ENCODE data around the gene CASP6. TPM values are rescaled to one million over a fixed set of nuclear protein-coding genes. Genes with fewer than 3 reads are reported as not detected.

CASP6 gene
- 53.5 TPM for polyA plus RNA-seq (2012; ENCODE audit: insufficient read depth, insufficient read length)

GRCh38 chr4:109702950-109703663 is at the start of gene CASP6:
CASP6 (minus strand) TSS chr4:109703445; CDS start chr4:109703395, 50 bp downstream.
- peak; percentile 70 for DNase-seq (ENCODE audit: low read depth, low spot score)

GRCh38 chr4:109752525-109752924 is 49.3 kb upstream of the CASP6 start:
- DNase-seq (ENCODE audit: low read depth, low spot score), result no peak
- H3K4me3 ChIP-seq (ENCODE audit: low read length), result no peak overlapping the region

More at GRCh38 chr4:109702950-109703663, at the start of gene CASP6:
- peak within 1 kb of the TSS; percentile 79 for H3K4me3 ChIP-seq (ENCODE audit: low read length)

- DNase-seq (ENCODE audit: low read depth, low spot score), result no peak
These were observed 48.6 kb upstream of the CASP6 start for GRCh38 chr4:109751852-109752251.

GRCh38 chr4:109750652-109751244 is 47.5 kb upstream of the CASP6 start:
- H3K4me3 ChIP-seq (ENCODE audit: low read length), result no peak overlapping the region
- DNase-seq (ENCODE audit: low read depth, low spot score), result no peak

More at GRCh38 chr4:109751852-109752251, 48.6 kb upstream of the CASP6 start:
- no peak overlapping the region for H3K4me3 ChIP-seq (ENCODE audit: low read length)

DNA sequence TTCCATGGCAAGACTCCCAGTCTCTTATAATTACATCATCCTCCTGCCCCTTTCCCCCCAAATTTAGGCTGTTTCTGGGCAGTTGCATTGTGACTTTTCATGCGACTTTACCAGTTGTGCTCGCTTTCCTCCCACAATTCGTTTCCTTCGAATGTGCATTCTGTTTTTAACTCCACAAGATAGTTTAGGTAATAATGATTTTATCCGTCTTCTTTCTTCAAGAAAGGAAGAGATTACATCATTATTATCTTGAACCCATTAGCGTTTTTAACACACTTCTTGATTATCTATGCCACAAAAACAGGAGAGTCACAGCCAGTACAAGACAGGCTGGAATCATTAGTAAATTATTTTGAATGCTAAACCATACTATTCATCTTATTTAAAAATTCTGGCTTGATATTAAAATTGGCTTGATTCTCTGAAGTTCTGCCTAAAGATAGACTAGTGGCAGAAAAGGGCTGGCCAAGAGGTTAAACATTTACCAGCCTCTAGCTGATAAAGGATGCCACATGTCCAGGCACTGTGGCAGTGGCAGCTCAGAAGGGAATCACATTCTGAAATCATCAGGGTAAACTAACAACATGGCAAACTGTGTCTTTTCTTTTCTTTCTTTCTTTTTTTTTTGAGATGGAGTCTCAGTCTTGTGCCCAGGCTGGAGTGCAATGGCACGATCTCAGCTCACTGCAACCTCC is 46.3 kb upstream of the CASP6 start:
- no peak for DNase-seq (ENCODE audit: low read depth, low spot score)
- no peak overlapping the region for H3K4me3 ChIP-seq (ENCODE audit: low read length)

DNA sequence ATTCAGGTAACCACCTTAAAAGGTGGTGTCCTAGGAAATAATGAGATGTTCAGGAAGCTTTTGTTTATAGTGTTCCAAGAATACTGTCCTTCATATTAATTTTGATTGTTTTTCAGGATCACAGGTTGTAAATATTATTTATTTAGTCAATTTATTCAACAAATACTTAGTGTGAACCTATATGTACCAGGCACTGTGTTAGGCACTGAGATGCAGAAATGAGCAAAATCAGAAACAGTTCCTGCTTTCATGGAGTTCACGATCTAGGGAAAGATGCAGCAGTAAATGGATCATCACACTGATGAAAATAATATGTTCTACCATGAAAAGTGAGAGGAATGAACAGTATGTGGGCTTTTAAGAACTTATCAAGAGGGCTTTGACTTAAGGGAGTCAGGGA is 44.9 kb upstream of the CASP6 start:
- no peak for DNase-seq (ENCODE audit: low read depth, low spot score)
- no peak overlapping the region for H3K4me3 ChIP-seq (ENCODE audit: low read length)

DNA sequence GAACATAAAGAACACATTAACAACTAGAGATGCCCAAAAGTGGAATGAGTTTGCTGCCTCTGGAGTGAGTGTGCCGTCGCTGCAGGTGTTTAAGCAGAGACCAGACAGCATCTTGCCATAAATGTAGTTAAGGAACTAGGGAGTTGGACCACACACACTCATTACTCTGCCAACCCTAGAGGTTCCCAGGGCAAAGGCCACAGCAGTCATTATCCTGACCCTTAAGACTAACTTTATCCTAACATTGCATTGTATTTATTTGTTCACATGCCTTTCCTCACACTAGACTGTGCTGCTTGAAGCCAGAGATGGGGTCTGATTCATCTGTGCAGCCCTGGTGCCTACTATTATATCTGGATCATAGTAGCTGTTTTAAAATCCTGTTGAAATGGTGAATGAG is 43.5 kb upstream of the CASP6 start:
- DNase-seq (ENCODE audit: low read depth, low spot score), result no peak
- no peak overlapping the region for H3K4me3 ChIP-seq (ENCODE audit: low read length)

DNA sequence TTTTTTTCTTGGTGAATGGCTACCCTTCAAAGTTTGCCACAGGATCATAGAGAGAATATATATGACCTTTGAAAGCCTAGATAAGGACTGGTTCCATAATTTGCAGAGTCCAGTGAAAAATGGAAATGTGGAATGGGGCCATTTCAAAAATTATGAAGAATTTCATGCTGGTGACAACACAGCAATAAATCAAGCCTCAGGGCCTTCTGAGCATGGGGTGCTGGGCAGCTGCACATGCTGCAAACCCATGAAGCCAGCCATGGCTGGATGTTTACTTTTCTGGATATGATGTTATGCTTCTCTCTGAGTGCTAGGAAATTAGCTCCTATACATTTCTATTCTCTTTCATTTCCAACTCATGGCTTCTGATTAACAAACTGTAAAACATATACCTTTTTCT is 42.6 kb upstream of the CASP6 start:
- no peak for DNase-seq (ENCODE audit: low read depth, low spot score)

DNA sequence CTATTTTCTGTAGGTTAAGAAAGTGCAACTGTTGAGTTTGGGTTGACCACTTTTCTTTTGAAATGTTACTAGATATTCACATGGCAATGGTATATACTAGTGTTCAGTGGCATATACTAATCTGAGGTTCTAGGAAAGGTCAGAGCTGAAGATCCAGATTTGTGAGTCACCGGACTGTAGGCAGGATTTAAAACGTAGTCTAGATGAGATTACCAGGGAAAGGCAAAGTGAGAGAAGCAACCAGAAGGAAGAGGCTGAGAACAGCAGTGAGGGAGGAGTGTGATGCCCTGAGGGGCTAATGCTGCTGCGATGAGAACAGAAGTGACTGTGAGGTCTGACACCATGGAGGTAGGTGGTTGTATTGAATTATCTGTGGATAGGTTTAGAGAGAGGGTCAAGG is 36.3 kb upstream of the CASP6 start:
- DNase-seq (ENCODE audit: low read depth, low spot score), result no peak

More for the DNA sequence above, 42.6 kb upstream of the CASP6 start:
- H3K4me3 ChIP-seq (ENCODE audit: low read length), result no peak overlapping the region

DNA sequence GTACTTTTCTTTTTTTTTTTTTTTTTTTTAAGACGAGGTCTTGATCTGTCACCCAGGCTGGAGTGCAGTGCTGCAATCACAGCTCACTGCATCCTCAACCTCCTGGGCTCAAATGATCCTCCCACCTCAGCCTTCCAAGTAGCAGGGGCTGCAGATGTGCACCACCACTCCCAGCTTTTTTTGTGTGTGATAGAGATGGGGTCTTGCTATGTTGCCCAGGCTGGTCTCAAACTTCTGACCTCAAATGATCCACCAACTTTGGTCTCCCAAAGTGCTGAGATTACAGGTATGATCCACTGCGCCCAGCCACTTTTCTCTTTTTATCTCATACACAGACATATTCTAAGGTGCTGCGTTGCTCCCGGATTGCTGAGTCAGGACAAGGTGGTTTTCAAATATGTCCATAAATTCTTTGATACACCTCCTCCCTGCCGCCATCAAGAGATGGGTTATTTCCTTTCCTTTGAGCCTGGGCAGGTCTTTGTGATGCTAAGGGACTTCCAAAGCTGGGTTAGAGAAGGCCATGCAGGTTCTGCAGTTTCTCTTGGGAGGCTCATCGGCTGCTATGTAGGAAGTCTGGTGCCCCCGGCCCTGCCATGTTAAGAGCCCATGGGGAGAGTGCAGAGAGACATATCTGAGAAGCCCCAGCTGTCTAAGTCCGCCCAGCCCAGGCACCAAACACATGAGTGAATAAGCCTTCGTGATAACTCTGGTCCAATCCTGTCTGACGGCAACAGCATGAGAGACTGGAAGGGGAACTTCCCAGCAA is 35.0 kb upstream of the CASP6 start:
- no peak overlapping the region for H3K4me3 ChIP-seq (ENCODE audit: low read length)
- DNase-seq (ENCODE audit: low read depth, low spot score), result no peak

More for the DNA sequence above, 36.3 kb upstream of the CASP6 start:
- no peak overlapping the region for H3K4me3 ChIP-seq (ENCODE audit: low read length)

DNA sequence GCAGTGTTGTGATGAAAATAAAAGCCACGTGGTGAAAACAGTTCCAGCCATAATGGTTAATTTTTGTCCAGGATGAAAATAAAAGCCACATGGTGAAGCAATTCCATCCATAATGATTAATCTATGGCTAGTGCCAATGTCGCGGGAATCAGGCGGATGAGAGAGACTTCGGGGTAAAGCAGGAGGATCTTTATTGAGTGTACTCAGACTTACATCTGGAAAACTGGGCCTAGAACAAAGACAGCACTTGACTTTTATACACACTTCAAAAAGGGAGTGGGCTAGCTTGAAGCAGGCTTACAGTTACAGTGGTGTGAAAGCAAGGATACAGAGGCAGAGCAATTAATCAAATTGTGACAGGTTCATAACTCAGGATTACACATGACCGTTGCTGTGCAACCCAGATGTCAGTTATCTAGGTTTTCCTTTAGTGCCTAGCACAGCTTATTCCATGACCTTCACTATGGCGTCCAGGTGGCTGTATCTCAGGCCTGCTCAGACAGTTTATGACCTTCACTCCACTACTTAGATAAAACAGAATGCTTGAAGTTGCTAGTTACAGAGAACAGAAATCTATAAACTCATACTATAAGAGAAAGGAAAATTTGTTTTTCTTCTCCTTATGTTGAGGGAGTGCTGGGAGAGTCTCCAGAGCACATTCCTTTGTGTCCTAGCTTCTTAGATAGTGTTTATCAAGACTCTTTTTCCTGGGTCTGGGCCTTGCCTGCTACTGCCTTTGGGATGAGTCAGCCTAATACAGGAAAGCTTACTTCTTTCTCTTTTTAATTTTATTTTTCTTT is 32.5 kb upstream of the CASP6 start:
- no peak for DNase-seq (ENCODE audit: low read depth, low spot score)

DNA sequence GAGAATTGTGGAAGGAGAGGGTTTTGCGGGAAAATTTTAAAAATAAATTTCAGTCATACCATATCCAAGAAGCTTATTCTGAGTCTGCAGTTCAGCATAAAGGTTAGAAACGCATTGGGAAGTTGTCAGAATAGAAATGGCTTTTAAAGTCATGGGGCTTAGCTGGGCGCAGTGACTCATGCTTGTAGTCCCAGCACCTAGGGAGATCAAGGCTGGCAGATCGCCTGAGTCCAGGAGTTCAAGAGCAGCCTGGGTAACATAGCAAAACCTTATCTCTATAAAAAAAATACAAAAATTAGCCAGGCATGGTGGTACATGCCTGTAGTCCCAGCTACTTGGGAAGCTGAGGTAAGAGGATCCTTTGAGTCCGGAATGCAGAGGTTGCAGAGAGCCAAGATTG is 30.5 kb upstream of the CASP6 start:
- no peak for DNase-seq (ENCODE audit: low read depth, low spot score)
- no peak overlapping the region for H3K4me3 ChIP-seq (ENCODE audit: low read length)

More for the DNA sequence above, 32.5 kb upstream of the CASP6 start:
- H3K4me3 ChIP-seq (ENCODE audit: low read length), result no peak overlapping the region

DNA sequence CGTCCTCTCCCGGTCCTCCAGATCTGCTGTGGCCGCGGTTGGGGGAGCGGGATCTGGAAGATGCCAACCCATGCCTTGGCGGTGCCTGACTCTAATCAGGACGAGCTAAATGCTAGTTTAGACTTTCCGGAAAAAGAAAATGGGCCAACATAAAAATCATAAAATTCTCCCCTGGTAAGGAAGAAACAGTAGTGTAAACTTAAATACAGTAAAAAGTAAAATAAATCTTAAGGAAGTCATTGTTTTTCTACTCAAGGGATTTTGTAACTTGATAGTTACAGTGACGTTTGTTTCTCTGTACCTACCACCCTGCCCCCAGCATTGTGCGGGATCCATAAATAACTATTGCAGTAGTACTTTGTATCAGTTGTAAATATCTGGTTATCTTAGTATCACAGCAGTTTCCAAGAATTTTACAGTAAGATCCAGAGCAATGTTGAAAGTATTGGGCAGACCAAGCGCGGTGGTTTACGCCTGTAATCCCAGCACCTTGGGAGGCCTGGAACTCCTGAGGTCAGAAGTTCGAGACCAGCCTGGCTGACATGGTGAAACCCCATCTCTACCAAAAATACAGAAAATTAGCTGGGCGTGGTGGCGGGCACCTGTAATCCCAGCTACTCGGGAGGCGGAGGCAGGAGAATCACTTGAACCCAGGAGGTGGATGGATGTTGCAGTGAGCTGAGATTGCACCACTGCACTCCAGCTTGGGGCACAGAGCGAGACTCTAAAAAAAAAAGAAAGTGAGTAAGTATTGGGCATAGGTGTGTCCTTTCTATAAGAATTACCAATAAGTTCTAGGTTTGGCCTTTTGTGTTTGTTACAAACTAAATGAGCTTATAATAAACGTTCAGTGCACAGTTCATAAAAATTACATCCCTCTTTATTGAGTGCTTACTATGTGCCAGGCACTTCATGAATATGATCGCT is 27.6 kb upstream of the CASP6 start:
- peak overlapping the region; percentile 57 for H3K4me3 ChIP-seq (ENCODE audit: low read length)
- no peak for DNase-seq (ENCODE audit: low read depth, low spot score)

DNA sequence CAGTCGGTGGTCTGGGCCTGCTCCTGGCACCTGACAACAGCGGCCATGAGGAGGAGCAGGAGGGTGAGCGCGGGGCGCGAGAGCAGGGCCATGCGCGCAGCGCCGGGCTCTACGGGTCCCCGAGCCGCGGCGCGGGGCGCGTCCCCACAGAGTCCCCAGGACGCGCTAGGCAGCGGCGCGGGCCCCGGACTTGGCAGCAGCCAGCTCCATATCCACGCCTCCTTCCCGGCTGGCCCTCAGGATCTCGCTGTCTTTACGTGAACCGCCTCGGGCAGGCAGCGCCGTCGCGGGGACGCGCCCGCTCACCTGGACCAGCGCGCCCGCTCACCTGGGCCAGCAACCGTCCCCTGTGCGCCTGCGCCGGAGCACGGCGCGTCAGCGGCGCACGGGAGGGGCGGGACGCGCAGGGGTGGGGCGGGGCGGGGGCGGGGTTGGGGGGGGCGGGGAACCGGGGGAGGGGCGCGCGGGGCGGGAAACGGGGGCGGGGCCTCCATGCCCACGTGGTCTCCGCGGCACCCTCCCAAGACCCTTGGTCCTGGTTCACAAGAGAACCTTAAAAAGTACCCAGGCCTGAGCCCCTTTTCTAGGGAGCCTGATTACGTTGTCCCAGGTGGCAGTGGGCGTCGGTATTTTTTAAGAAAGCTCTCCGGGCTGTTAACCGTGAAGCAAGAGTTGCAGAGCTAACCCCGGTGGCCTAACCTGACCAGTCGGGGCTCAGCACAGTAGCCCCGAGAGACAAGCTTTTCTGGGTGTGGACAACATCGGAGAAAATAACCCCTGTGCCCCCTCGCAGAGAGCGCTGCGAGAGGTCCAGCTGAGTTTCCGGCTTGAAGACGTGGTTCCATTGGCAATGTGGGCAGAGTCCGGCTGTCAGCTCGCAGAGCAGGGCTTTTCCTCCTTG is 26.7 kb upstream of the CASP6 start, which contains the start of gene PLA2G12A:
Gene PLA2G12A (minus strand): TSS at position 353 of the 901 bp plus-strand sequence. CDS start 261 bp downstream, at position 92.
- H3K4me3 ChIP-seq (ENCODE audit: low read length), result peak within 1 kb of the TSS; percentile 74
- DNase-seq (ENCODE audit: low read depth, low spot score), result peak; percentile 47

- peak overlapping the region; percentile 74 for H3K4me3 ChIP-seq (ENCODE audit: low read length)
- no peak for DNase-seq (ENCODE audit: low read depth, low spot score)
These were observed 26.0 kb upstream of the CASP6 start for GRCh38 chr4:109729117-109729717.

DNA sequence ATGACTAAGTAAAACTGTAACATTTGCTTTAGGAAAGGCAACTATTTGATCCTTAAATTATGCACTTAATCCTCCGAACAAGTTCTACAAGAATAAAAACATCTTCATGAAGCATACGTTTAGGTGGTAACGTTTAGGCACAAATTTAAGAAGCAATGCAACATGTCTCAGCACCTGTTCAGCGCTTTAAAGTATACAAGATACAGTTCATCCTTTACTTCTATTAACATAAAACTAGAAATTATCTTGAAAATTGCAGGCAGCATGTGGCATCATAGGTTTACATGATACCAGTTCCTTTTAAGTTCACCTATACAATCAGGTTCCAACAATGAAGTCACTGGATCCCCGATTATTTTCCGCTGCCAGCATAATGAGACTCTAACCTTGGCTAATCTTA is 25.1 kb upstream of the CASP6 start:
- no peak for DNase-seq (ENCODE audit: low read depth, low spot score)
- no peak overlapping the region for H3K4me3 ChIP-seq (ENCODE audit: low read length)
